Raji (cell line): Measurements from ENCODE around the gene CCDC40.

Experiments
- POLR2A ChIP-seq: IDR thresholded peaks from 2 replicates; pipeline ENCODE4 v1.6.1; 2011; ENCODE audit warnings: low read depth, low read length, control low read depth; ENCODE audit not compliant: insufficient read depth

CCDC40 gene

GRCh38 chr17:80105762-80106161 lies 69.3 kb downstream of the CCDC40 start:
- TF ChIP-seq POLR2A = no peak

- TF ChIP-seq POLR2A = no peak
These were observed 69.7 kb downstream of the CCDC40 start for GRCh38 chr17:80106176-80106575.

- TF ChIP-seq POLR2A = no peak
These were observed 70.3 kb downstream of the CCDC40 start for GRCh38 chr17:80106751-80107150.

- TF ChIP-seq POLR2A = no peak
These were observed 71.0 kb downstream of the CCDC40 start for GRCh38 chr17:80107231-80108021.

GRCh38 chr17:80108036-80108971 lies 71.9 kb downstream of the CCDC40 start:
- no peak for TF ChIP-seq POLR2A

GRCh38 chr17:80109066-80109660 lies 72.7 kb downstream of the CCDC40 start:
- TF ChIP-seq POLR2A = no peak

GRCh38 chr17:80109713-80110446 lies 73.4 kb downstream of the CCDC40 start:
- TF ChIP-seq POLR2A = no peak

- TF ChIP-seq POLR2A = no peak
These were observed 74.0 kb downstream of the CCDC40 start for GRCh38 chr17:80110447-80110812.

GRCh38 chr17:80110927-80111701 lies 74.7 kb downstream of the CCDC40 start:
- no peak for TF ChIP-seq POLR2A

- no peak for TF ChIP-seq POLR2A
These were observed 75.4 kb downstream of the CCDC40 start for GRCh38 chr17:80111702-80112470.

- no peak for TF ChIP-seq POLR2A
These were observed 76.1 kb downstream of the CCDC40 start for GRCh38 chr17:80112471-80113032.

GRCh38 chr17:80113033-80113484 lies 76.6 kb downstream of the CCDC40 start:
- no peak for TF ChIP-seq POLR2A

- no peak for TF ChIP-seq POLR2A
These were observed 78.3 kb downstream of the CCDC40 start for GRCh38 chr17:80114758-80115157.
